ENCODE results near the gene NDFIP1. TPM values are rescaled to one million over a fixed set of nuclear protein-coding genes. Genes with fewer than 3 reads are reported as not detected.

NDFIP1 gene
- total and polyA plus RNA-seq, 2 of the 13 experiments (the other 11 are each of a cell fraction or from before 2014, with no cell fraction given) = 12.4 to 15.7 TPM

- no peak for FAIRE-seq
- H2AFZ ChIP-seq (ENCODE audit: low read length) = no peak overlapping the region
- H3K9ac ChIP-seq (ENCODE audit: insufficient read depth, low read depth, low read length) = no peak overlapping the region
- ATAC-seq = no peak
- intact Hi-C loops (cut with micrococcal nuclease; ENCODE audit: unreplicated experiment) = no loop called here
- DNase-seq (ENCODE audit: low spot score) = no peak
- in situ Hi-C loops (cut with HindIII; ENCODE audit: extremely low pct_ligation_motif_present, low pct_unique_long_range_greater_than_20kb) = no loop called here
- H3K36me3 ChIP-seq (replicated peaks in 1 of 2; ENCODE audit: control insufficient read depth in 1 of 2, insufficient read depth in 2 of 2, low read length in 2 of 2) = no peaks in the 10 kb centered on the region
- no peaks in the 10 kb centered on the region for H3K4me1 ChIP-seq (ENCODE audit: insufficient read depth, low read length)
- TF ChIP-seq ZNF430 (CRISPR knock-in tag; IDR thresholded peaks at IDR 0.05) (no peak), RNF2 (conservative IDR thresholded peaks at IDR 0.05; ENCODE audit: low read depth) (no peak), PPARG (CRISPR knock-in tag; conservative IDR thresholded peaks at IDR 0.05) (no peak), TCF12 (IDR thresholded peaks at IDR 0.05) (no peak), TCF12 (CRISPR knock-in tag; IDR thresholded peaks at IDR 0.05) (no peak)
- TF ChIP-seq, protein P1, sequence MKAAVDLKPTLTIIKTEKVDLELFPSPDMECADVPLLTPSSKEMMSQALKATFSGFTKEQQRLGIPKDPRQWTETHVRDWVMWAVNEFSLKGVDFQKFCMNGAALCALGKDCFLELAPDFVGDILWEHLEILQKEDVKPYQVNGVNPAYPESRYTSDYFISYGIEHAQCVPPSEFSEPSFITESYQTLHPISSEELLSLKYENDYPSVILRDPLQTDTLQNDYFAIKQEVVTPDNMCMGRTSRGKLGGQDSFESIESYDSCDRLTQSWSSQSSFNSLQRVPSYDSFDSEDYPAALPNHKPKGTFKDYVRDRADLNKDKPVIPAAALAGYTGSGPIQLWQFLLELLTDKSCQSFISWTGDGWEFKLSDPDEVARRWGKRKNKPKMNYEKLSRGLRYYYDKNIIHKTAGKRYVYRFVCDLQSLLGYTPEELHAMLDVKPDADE (CRISPR knock-in tag; IDR thresholded peaks at IDR 0.05) = no peak
- TF ChIP-seq, protein P2, sequence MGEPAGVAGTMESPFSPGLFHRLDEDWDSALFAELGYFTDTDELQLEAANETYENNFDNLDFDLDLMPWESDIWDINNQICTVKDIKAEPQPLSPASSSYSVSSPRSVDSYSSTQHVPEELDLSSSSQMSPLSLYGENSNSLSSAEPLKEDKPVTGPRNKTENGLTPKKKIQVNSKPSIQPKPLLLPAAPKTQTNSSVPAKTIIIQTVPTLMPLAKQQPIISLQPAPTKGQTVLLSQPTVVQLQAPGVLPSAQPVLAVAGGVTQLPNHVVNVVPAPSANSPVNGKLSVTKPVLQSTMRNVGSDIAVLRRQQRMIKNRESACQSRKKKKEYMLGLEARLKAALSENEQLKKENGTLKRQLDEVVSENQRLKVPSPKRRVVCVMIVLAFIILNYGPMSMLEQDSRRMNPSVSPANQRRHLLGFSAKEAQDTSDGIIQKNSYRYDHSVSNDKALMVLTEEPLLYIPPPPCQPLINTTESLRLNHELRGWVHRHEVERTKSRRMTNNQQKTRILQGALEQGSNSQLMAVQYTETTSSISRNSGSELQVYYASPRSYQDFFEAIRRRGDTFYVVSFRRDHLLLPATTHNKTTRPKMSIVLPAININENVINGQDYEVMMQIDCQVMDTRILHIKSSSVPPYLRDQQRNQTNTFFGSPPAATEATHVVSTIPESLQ (CRISPR knock-in tag; conservative IDR thresholded peaks at IDR 0.05) = no peak
- no peak overlapping the region for H3K27ac ChIP-seq (ENCODE audit: extremely low read length, insufficient read depth, low read length)
- peaks cover 0 to 7% of the 10 kb centered on the region in 2 experiments; a peak in 2 of 5 replicates for H3K27me3 ChIP-seq (ENCODE audit: control insufficient read depth in 1 of 2, insufficient read depth in 2 of 2, low read length in 2 of 2)
- no peaks in the 10 kb centered on the region for H4K20me1 ChIP-seq (ENCODE audit: insufficient read depth, low read length)
- ChIA-PET POLR2A (no interaction called here), CTCF (ENCODE audit: low intra/inter-chr PET ratio, low total read pairs) (no interaction called here)
- H3K9me3 ChIP-seq (ENCODE audit: low read length) = no peaks in the 10 kb centered on the region
- H3K4me2 ChIP-seq (ENCODE audit: low read depth, low read length) = no peak overlapping the region
- BruUV-seq (replicated peaks) = no TSS peak
- H3K79me2 ChIP-seq (ENCODE audit: insufficient read depth, low read length) = no peaks in the 10 kb centered on the region
- WGBS (ENCODE audit: low lambda C conversion rate) = 57% methylated on average over 9 of the region's 9 CpGs
- H3K4me3 ChIP-seq (replicated peaks in 1 of 3; ENCODE audit: insufficient read depth in 1 of 3, low read depth in 2 of 3, low read length in 3 of 3) = no peak overlapping the region
Measured at GRCh38 chr5:142097681-142098080, 10.9 kb upstream of the NDFIP1 start.
